IMR-90 (cell line): ENCODE data around the gene ACTA2.

Experiments used
- POLR2A ChIP-seq: IDR thresholded peaks from 2 replicates; pipeline ENCODE4 v1.6.1; 2012; ENCODE audit warnings: mild to moderate bottlenecking, low read depth, low read length
- TF ChIP-seq, protein P1 (sequence below): conservative IDR thresholded peaks from 2 replicates; pipeline ENCODE4 v1.5.1; 2012; ENCODE audit warnings: mild to moderate bottlenecking, low read depth, low read length, improper control_type of control experiment
- TF ChIP-seq, protein P2 (sequence below): fragments of 150-350 bp; IDR thresholded peaks from 2 replicates; pipeline ENCODE4 v1.6.1; 2017; ENCODE audit warnings: mild to moderate bottlenecking, antibody characterized with exemption, low read length, low read depth

DNA sequence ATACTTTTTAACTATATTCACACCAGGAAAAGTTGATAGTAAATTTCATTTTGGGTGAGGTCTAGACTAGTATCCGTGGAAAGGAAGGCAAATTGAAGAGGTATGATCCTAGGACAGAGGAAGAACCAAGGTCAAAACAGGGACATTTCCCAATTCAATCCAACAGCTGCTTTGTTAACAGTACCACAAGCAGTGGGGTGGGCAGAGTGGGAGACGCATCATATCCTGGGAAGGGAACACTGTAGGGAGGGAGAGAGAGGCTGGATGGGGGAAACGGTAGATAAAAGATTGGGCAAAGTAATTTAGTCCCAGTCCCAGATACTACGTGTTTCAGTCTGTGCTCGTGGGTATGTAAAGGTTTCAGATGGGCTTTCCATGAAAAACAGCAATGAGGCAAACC is 28.9 kb upstream of the ACTA2 start:
- TF ChIP-seq, protein P1, sequence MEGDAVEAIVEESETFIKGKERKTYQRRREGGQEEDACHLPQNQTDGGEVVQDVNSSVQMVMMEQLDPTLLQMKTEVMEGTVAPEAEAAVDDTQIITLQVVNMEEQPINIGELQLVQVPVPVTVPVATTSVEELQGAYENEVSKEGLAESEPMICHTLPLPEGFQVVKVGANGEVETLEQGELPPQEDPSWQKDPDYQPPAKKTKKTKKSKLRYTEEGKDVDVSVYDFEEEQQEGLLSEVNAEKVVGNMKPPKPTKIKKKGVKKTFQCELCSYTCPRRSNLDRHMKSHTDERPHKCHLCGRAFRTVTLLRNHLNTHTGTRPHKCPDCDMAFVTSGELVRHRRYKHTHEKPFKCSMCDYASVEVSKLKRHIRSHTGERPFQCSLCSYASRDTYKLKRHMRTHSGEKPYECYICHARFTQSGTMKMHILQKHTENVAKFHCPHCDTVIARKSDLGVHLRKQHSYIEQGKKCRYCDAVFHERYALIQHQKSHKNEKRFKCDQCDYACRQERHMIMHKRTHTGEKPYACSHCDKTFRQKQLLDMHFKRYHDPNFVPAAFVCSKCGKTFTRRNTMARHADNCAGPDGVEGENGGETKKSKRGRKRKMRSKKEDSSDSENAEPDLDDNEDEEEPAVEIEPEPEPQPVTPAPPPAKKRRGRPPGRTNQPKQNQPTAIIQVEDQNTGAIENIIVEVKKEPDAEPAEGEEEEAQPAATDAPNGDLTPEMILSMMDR, result no peak
- no peak for TF ChIP-seq POLR2A
- TF ChIP-seq, protein P2, sequence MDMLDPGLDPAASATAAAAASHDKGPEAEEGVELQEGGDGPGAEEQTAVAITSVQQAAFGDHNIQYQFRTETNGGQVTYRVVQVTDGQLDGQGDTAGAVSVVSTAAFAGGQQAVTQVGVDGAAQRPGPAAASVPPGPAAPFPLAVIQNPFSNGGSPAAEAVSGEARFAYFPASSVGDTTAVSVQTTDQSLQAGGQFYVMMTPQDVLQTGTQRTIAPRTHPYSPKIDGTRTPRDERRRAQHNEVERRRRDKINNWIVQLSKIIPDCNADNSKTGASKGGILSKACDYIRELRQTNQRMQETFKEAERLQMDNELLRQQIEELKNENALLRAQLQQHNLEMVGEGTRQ, result no peak
